Measurements from ENCODE around the gene CREB3L2. TPM values are rescaled to one million over a fixed set of nuclear protein-coding genes. Genes with fewer than 3 reads are reported as not detected.

The CREB3L2 gene
- total RNA-seq, 2 experiments from 2014 or later, result 22.7 to 79.0 TPM

GRCh38 chr7:138021889-138022288 is 20.0 kb upstream of the CREB3L2 start:
- H3K36me3 ChIP-seq (ENCODE audit: insufficient read depth, low read length), result no peaks in the 10 kb centered on the region
- H2AFZ ChIP-seq (ENCODE audit: low read length), result no peak overlapping the region
- peaks cover 20% of the 10 kb centered on the region for H3K9me3 ChIP-seq (ENCODE audit: low read length)
- no peak overlapping the region for H3K27ac ChIP-seq (ENCODE audit: low read depth, low read length, poor library complexity, severe bottlenecking)
- intact Hi-C loops (cut with micrococcal nuclease; ENCODE audit: unreplicated experiment), result no loop called here
- no peaks in the 10 kb centered on the region for H4K20me1 ChIP-seq (ENCODE audit: insufficient read depth, low read length)
- H3K4me1 ChIP-seq (ENCODE audit: insufficient read depth, low read length, poor library complexity, severe bottlenecking), result no peaks in the 10 kb centered on the region
- ChIA-PET CTCF (ENCODE audit: unreplicated experiment) (no interaction called here), POLR2A (interaction anchor here (0.6 kb wide), 1 partner anchor 231 kb away, joined by 4 read pairs; no protein-coding TSS in a partner anchor)
- no peaks in the 10 kb centered on the region for H3K9me2 ChIP-seq (ENCODE audit: insufficient read depth, low read length)
- no peak overlapping the region for H3K4me2 ChIP-seq (ENCODE audit: low read length)
- TF ChIP-seq EZH2phosphoT487 (IDR thresholded peaks at IDR 0.05; ENCODE audit: borderline replicate concordance, low read depth, low read length) (no peak), CTCF (conservative IDR thresholded peaks at IDR 0.05; ENCODE audit: low read length) (no peak)
- H3K4me3 ChIP-seq (ENCODE audit: low read depth, low read length, poor library complexity, severe bottlenecking), result no peak overlapping the region
- BruUV-seq (replicated peaks), result no TSS peak
- no peaks in the 10 kb centered on the region for H3K79me2 ChIP-seq (ENCODE audit: insufficient read depth, low read depth, low read length)
- DNase-seq (ENCODE audit: low spot score), result no peak

- H3K4me3 ChIP-seq (ENCODE audit: low read depth, low read length, poor library complexity, severe bottlenecking), result no peak overlapping the region
- DNase-seq (ENCODE audit: low spot score), result no peak
- intact Hi-C loops (cut with micrococcal nuclease; ENCODE audit: unreplicated experiment), result no loop called here
- H3K36me3 ChIP-seq (ENCODE audit: insufficient read depth, low read length), result no peaks in the 10 kb centered on the region
- no peaks in the 10 kb centered on the region for H3K9me3 ChIP-seq (ENCODE audit: low read length)
- no peaks in the 10 kb centered on the region for H3K79me2 ChIP-seq (ENCODE audit: insufficient read depth, low read depth, low read length)
- ChIA-PET POLR2A (interaction anchor here (0.7 to 0.9 kb wide), 3 partner anchors 195 to 1705 kb away, joined by 3 to 7 read pairs (median 4); no protein-coding TSS in a partner anchor), CTCF (ENCODE audit: unreplicated experiment) (no interaction called here)
- H3K27ac ChIP-seq (ENCODE audit: low read depth, low read length, poor library complexity, severe bottlenecking), result no peak overlapping the region
- no peaks in the 10 kb centered on the region for H3K9me2 ChIP-seq (ENCODE audit: insufficient read depth, low read length)
- TF ChIP-seq EZH2phosphoT487 (IDR thresholded peaks at IDR 0.05; ENCODE audit: borderline replicate concordance, low read depth, low read length), result no peak
- TF ChIP-seq CTCF (conservative IDR thresholded peaks at IDR 0.05; ENCODE audit: low read length), result no peak
- BruUV-seq (replicated peaks), result no TSS peak
- H3K4me2 ChIP-seq (ENCODE audit: low read length), result no peak overlapping the region
- H3K4me1 ChIP-seq (ENCODE audit: insufficient read depth, low read length, poor library complexity, severe bottlenecking), result no peaks in the 10 kb centered on the region
- no peaks in the 10 kb centered on the region for H4K20me1 ChIP-seq (ENCODE audit: insufficient read depth, low read length)
- no peak overlapping the region for H2AFZ ChIP-seq (ENCODE audit: low read length)
These were observed 16.1 kb upstream of the CREB3L2 start for GRCh38 chr7:138017992-138018391.

GRCh38 chr7:138015096-138015495 is 13.2 kb upstream of the CREB3L2 start:
- POLR2A ChIA-PET, result interaction anchor here (0.8 to 1.0 kb wide), 2 partner anchors 16 to 360 kb away, joined by 3 read pairs; no protein-coding TSS in a partner anchor
- no peak overlapping the region for H3K27ac ChIP-seq (ENCODE audit: low read depth, low read length, poor library complexity, severe bottlenecking)
- CTCF ChIA-PET (ENCODE audit: unreplicated experiment), result no interaction called here
- H3K9me2 ChIP-seq (ENCODE audit: insufficient read depth, low read length), result no peaks in the 10 kb centered on the region
- H3K4me3 ChIP-seq (ENCODE audit: low read depth, low read length, poor library complexity, severe bottlenecking), result no peak overlapping the region
- no peak for TF ChIP-seq CTCF (conservative IDR thresholded peaks at IDR 0.05; ENCODE audit: low read length)
- TF ChIP-seq EZH2phosphoT487 (IDR thresholded peaks at IDR 0.05; ENCODE audit: borderline replicate concordance, low read depth, low read length), result no peak
- DNase-seq (ENCODE audit: low spot score), result no peak
- H4K20me1 ChIP-seq (ENCODE audit: insufficient read depth, low read length), result no peaks in the 10 kb centered on the region
- H2AFZ ChIP-seq (ENCODE audit: low read length), result no peak overlapping the region
- H3K9me3 ChIP-seq (ENCODE audit: low read length), result no peaks in the 10 kb centered on the region
- H3K4me2 ChIP-seq (ENCODE audit: low read length), result no peak overlapping the region
- no peaks in the 10 kb centered on the region for H3K36me3 ChIP-seq (ENCODE audit: insufficient read depth, low read length)
- no TSS peak for BruUV-seq (replicated peaks)
- H3K79me2 ChIP-seq (ENCODE audit: insufficient read depth, low read depth, low read length), result no peaks in the 10 kb centered on the region
- intact Hi-C loops (cut with micrococcal nuclease; ENCODE audit: unreplicated experiment), result no loop called here
- H3K4me1 ChIP-seq (ENCODE audit: insufficient read depth, low read length, poor library complexity, severe bottlenecking), result no peaks in the 10 kb centered on the region

Measured in OCI-LY7 (cell line).